Occipital lobe (tissue), 2 donors: ENCODE data around the gene EML1. TPM values are rescaled to one million over a fixed set of nuclear protein-coding genes. Genes with fewer than 3 reads are reported as not detected.

ENCODE experiments used
- DNase-seq: peaks from one replicate; lab custom pipeline; 2025; lab: John Stamatoyannopoulos, UW
- total RNA-seq: library from RNA; depleted of rRNA; stranded (reverse); fragments of >200 nt; gene quantifications from one replicate; pipeline ENCODE4 v1.2.3, GENCODE V29; 2014

The EML1 gene
- total RNA-seq, 1 donor from 2014 or later = 137 TPM

DNA sequence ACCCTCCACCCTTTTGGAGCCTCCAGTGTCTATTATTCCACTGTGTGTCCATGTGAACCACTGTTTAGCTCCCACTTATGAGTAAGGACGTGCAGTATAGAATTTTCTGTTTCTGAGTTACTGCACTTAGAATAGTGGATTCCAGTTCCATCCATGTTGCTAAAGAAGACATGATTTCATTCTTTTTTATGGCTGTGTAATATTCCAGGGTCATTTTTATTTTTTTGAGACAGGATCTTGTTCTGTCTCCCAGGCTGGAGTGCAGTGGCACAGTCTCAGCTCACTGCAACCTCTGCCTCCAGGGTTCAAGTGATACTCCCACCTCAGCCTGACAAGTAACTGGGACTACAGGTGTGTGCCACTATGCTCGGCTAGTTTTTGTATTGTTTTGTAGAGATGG, 31.6 kb downstream of the EML1 start:
- no peak for DNase-seq

DNA sequence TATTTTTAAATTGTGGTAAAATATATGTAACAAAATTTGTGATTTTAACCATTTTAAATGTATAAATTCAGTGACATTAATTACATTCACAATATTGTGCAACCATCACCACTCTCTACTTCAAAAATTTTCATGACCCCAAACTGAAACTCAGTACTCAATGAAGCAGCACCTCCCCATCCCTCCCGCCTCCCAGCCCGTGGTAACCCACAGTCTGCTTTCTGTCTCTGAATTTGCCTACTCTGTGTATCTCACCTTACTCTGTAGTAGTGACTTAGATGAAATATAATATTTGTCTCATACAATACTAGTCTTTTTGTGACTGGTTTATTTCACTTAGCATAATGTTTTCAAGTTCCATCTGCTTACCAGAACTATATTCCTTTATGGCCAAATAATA, 36.2 kb downstream of the EML1 start:
- no peak for DNase-seq

DNA sequence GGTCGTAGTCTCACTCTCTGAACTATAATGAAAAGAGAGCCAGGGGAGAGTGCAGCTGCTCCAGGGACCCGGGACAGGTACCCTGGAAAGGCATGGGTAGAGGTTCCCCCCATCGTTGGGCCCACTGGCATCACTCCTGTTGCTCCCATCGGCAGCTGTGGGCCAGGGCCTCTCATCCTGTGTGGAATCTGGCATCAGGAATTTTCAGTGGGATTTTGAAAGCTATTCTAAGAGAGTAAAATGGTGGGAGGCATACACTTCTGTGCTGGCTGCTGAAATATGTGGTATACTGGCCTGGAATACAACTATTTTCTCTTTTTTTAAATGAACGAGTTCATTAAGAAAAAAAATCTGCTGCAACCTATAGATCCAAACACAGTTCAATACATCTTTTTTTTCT, 38.1 kb downstream of the EML1 start:
- DNase-seq = no peak

DNA sequence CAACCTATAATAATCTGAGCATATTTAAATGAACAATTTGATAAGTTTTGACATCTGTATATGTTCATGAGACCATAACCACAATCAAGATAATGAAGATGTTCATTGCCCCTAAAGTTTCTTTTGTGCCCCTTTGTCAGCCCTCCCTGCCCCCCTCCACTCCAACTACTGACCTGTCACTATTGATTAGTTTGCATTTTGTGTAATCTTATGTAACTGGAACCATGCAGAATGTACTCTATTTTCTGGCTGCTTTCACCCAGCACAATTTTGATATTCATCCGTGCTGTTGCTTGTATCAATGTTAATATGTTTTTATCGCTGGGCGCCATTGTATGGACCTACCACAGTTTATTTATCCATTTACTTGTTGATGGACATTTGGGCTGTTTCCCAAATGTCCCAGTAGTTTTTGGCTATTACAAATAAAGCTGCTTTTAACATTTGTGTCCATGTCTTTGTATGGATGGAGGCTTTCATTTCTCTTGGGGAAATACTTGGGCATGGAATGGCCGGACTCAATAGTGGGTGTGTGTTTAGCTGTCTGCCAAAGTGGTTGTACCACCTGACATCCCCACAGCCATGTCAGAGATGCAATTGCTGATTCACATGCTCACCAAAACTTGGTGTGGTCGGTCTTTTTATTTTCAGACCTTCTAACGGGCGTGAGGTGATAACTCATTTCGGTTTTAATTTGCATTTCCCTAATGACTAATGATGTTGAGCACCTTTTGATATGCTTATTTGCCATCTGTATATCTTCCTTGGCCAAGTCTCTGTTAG, 38.9 kb downstream of the EML1 start:
- no peak for DNase-seq

GRCh38 chr14:99837822-99838221, 44.6 kb downstream of the EML1 start:
- DNase-seq = no peak

DNA sequence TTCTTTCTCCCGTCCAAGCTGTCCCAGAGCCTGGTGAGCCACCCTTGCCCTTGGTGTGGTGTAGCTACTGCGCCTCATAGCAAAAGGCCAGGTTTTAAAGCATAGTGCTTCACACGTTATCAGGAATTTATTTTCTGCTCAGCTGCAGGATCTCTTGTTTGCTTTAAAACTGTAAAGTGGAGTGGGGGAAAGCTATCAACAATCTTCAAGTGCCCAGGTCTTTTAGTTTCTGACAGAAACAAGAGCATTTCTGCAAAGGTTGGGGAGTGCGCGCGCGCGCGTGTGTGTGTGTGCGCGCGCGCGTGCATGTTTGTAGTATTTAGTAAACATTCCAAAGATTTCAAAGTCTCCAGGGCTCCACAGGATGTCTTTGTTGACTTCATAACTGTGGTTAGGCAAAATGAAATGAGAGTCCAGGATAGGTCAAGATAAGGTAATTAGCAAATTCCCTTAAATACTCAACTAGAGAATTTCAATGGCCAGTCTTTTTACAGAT, 45.5 kb downstream of the EML1 start:
- DNase-seq = no peak

DNA sequence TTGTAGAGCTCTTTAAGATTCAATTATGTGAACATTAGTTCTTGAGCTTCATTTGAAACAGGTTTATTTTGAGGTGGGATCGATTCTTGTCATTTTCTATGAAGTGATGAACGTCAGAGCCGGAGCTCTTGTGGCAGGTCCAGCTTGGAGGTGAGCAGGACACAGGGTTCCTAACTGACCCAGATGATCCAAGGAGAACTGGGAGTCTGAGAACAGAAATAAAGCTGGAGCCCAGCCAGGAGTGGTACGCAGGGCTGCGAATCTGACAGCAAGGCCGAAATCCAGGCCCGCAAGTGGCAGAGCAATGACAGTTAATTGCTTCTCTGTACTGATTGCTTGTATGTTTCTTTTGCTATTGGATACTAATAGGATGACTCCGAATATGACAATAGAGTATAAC, 46.5 kb downstream of the EML1 start:
- no peak for DNase-seq

- DNase-seq = no peak
These were observed 47.1 kb downstream of the EML1 start for GRCh38 chr14:99840265-99840664.

DNA sequence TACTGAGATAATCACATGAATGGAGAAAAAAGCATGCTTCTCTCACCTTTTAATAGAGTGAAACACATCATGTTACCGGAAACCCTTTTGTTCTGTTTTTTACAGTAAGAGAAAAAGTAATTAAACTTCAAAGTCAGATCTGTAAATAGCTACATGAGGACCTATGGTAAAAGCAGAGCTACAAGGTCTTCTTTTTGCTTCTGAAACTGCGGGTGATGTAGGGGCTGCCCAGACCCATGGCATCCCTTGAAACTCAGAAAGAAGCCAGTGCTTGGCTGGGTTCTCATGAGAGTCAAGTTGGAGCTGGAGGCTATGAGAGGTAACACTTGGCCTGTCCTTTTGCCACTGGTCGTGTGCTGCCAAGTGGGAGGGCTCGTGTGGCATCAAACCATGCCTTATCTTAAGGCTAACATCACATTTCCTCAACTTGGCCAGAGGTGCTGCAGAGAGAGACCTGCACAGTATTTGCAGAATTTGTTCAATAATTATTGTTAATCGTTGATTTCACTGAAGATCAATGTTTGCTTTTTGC, 47.6 kb downstream of the EML1 start:
- DNase-seq = no peak

GRCh38 chr14:99841436-99842071, 48.3 kb downstream of the EML1 start:
- no peak for DNase-seq

- DNase-seq = no peak
These were observed 48.9 kb downstream of the EML1 start for GRCh38 chr14:99842141-99842540.

- no peak for DNase-seq
These were observed 53.6 kb downstream of the EML1 start for GRCh38 chr14:99846808-99847207.

DNA sequence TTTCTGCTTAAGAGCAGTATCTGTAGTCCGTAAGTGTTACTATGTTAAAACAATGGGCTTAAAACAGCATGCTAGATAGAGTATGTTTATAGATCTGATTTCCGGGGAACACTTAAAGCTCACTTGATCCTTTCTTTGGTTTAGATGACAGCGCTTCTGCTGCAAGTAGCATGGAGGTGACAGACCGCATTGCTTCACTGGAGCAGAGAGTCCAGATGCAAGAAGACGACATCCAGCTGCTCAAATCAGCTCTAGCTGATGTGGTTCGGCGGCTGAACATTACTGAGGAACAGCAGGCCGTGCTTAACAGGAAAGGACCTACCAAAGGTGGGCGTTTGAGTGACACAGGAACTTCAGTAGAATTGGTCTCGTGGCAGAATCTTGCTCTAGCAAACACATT, 57.5 kb downstream of the EML1 start:
- DNase-seq = no peak

DNA sequence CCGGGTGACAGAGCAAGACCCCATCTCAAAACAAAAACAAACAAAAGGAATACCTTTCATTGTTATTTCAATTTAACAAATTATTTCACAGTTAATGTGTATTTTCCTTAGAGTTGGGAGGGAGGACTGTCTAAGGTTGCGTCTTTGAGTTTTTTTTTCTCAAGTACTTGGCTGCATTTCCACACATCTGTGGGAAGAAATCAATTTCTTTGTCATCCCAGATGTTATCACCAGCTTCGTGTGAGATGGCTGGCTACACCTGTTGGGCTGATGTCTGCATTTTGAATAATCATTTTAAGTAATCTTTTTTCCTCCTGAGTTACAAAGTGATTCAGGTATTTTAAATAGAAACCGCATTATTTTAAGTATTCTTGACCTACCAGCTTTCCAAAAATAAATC, 59.4 kb downstream of the EML1 start:
- no peak for DNase-seq

DNA sequence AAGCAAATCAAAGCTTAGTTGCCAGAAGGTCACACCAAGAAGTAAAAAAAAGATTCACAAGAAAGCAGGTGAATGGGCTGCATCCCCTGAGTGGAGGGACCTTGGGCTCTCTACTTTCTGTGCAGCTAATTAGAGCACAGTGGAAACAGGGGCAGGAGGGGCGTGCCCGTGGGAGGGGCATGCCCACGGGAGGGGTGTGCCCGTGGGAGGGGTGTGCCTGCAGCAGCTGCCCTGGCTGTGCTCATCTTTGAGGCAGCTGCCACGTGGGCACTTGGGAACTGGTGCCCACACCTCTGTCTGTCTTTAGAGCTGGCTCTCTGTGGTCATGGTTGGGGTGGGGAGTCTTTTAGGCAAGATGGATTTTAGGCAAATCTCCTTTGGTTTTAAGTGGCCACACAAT, 60.0 kb downstream of the EML1 start:
- no peak for DNase-seq

- DNase-seq = no peak
These were observed 61.6 kb downstream of the EML1 start for GRCh38 chr14:99854831-99855230.

GRCh38 chr14:99855271-99855670, 62.1 kb downstream of the EML1 start:
- no peak for DNase-seq

DNA sequence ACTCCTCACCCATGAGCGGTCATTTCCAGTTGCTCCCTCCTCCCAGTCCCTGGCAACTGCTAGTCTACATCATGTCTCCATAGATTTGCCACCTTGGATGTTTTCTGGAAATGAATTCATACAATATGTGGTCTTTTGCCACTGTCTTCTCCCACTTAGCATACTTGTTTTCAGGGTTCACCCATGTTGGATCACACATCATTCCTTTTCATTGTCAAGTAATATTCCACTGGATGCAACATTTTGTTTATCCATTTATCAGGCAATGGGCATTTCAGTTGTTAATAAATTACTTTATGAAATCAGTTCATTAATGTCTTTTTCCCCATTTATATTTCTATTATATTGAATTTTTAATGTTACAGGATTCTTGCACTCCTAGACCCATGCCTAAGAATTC, 64.3 kb downstream of the EML1 start:
- DNase-seq = no peak

- DNase-seq = no peak
These were observed 67.0 kb downstream of the EML1 start for GRCh38 chr14:99860219-99860618.

DNA sequence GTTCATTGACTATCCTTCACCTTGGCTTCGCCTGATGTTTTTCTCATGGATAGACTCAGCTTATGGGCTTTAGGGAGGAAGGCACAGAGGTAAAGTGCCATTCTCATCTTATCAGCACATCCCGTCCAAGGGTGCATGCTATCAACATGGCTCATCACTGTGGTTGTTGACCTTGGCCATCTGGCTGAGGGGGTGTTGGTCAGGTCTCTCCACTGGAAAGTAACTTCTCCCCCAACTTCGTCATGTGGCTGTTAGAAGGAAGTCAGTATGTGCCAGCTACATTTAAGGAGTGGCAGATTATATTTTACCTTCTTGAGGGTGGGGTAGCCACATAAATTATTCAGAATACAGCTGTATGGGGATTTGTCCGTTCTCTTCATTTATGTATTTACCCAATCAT, 68.9 kb downstream of the EML1 start:
- DNase-seq = no peak

DNA sequence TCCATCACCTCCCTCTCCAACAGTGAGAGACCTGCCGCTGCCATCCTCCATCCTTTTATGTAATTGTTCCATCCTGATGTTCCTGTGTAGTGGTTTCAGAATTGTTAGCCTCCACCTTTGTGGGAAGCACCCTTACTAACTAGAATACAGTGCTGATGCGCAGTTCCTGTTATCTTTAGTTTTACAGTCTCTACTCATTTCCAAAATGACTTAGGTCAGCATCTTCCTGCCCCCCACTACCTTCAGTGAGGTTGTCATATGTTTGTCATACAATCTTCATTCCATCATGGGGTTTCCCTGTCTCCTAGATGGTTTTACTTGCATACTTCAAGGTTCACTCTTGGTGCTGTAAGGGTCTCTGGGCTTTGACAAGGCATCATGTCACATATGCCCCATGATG, 69.8 kb downstream of the EML1 start:
- DNase-seq = no peak

DNA sequence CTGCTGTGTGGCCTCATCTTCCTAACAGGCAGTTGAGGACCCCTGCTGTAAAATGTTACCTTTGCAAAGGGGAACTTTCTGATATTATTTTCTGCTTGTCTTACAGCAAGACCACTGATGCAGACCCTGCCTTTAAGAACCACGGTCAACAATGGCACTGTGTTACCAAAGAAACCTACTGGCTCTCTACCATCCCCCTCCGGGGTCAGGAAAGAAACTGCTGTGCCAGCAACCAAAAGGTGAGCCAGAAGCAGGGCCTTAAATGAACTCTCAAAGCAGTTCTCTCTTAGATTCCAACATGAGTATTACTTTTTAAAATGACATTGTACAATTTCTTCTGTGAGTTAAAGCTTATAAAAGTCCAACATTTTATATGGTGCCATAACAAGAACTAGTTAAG, 72.2 kb downstream of the EML1 start:
- no peak for DNase-seq

DNA sequence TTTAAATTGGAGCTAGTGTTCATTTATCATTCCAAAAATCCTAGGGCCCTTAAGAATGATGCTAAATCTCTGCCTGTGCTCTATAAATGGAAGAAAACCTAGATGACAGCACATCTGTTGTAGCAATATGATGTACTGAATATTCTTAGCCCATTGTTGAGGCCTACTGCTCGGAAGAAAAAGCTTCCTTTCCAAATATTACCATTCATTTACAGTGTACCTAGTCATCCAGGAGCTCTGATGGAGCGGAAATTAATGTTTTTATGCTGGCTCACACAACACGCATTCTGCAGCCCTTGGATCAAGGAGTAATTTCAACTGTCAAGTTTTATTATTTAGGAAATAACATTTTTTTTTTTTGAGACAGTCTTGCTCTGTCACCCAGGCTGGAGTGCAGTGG, 77.4 kb downstream of the EML1 start:
- DNase-seq = no peak
